ENCODE data around the gene VPS33A.

The VPS33A gene

DNA sequence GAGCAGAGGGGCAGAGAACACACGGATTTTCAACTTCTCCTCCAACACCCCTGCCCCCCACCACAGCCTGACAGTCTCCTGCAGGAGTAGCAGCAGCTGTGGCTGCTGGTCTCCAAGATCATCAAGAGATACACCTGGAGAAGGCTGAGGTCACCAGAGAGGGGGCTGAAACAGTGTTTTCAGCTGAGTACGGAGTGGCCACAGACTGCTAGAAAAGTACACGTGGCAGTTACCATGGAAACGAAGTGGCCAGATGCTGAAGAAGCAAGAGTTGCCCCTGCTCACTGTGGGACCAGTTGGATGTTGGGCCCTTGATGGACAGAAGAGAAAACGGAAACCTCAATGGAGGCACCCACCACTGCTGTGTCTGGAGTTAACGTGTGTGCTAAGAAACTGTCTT is 35.5 kb downstream of the VPS33A start:
- peaks cover 8% of the 10 kb centered on the region in 2 donors for H3K4me1 ChIP-seq (ENCODE audit: control insufficient read depth in 2 of 2, insufficient read depth in 2 of 2, low read length in 2 of 2)
- no peaks in the 10 kb centered on the region for H3K9me3 ChIP-seq (ENCODE audit: control insufficient read depth in 2 of 2, low read length in 2 of 2)
- H3K27ac ChIP-seq (ENCODE audit: low read depth in 2 of 2, low read length in 2 of 2): no peak overlapping the region
- H3K27me3 ChIP-seq (ENCODE audit: control insufficient read depth in 2 of 2, insufficient read depth in 2 of 2, low read length in 2 of 2): no peaks in the 10 kb centered on the region
- no peak overlapping the region for H3K9ac ChIP-seq (ENCODE audit: low read depth in 1 of 2, low read length in 2 of 2)
- no peak overlapping the region for H3K4me3 ChIP-seq (ENCODE audit: low read length in 2 of 2)
- H3K36me3 ChIP-seq (ENCODE audit: control insufficient read depth in 2 of 2, insufficient read depth in 2 of 2, low read length in 2 of 2): peaks cover 25 to 45% of the 10 kb centered on the region in 2 donors

DNA sequence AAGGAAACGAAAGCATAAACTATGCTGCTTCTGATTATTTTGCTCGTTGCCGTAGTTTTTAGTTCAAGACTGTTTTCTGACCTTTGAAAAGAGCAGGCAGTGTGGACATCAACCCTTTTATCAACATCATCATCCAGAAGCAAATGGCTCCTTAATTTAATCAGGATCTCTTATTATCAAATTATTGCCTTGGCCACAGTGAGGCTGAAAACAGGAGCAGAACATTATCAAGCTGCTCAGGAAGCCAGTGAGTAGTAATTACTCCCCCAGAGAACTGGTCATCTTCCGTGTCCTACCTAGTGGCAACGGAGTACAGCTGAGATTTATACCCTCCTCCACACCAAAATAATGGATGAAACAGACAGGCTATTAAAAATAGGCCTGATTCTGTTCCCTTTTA is 38.2 kb downstream of the VPS33A start:
- Histone ChIP-seq H3K9ac (ENCODE audit: low read depth in 1 of 2, low read length in 2 of 2) (no peak overlapping the region), H3K27ac (ENCODE audit: low read depth in 2 of 2, low read length in 2 of 2) (no peak overlapping the region), H3K4me1 (ENCODE audit: control insufficient read depth in 2 of 2, insufficient read depth in 2 of 2, low read length in 2 of 2) (peaks cover 15 to 17% of the 10 kb centered on the region in 2 donors), H3K36me3 (ENCODE audit: control insufficient read depth in 2 of 2, insufficient read depth in 2 of 2, low read length in 2 of 2) (peaks cover 15 to 31% of the 10 kb centered on the region in 2 donors), H3K27me3 (ENCODE audit: control insufficient read depth in 2 of 2, insufficient read depth in 2 of 2, low read length in 2 of 2) (no peaks in the 10 kb centered on the region), H3K9me3 (ENCODE audit: control insufficient read depth in 2 of 2, low read length in 2 of 2) (no peaks in the 10 kb centered on the region), H3K4me3 (ENCODE audit: low read length in 2 of 2) (no peak overlapping the region)

GRCh38 chr12:122227341-122227740 is 39.0 kb downstream of the VPS33A start:
- Histone ChIP-seq H3K36me3 (ENCODE audit: control insufficient read depth in 2 of 2, insufficient read depth in 2 of 2, low read length in 2 of 2) (peaks cover 10 to 35% of the 10 kb centered on the region in 2 donors), H3K9ac (ENCODE audit: low read depth in 1 of 2, low read length in 2 of 2) (no peak overlapping the region), H3K27ac (ENCODE audit: low read depth in 2 of 2, low read length in 2 of 2) (no peak overlapping the region), H3K27me3 (ENCODE audit: control insufficient read depth in 2 of 2, insufficient read depth in 2 of 2, low read length in 2 of 2) (no peaks in the 10 kb centered on the region), H3K4me3 (ENCODE audit: low read length in 2 of 2) (no peak overlapping the region), H3K9me3 (ENCODE audit: control insufficient read depth in 2 of 2, low read length in 2 of 2) (no peaks in the 10 kb centered on the region), H3K4me1 (ENCODE audit: control insufficient read depth in 2 of 2, insufficient read depth in 2 of 2, low read length in 2 of 2) (peaks cover 15 to 17% of the 10 kb centered on the region in 2 donors)

DNA sequence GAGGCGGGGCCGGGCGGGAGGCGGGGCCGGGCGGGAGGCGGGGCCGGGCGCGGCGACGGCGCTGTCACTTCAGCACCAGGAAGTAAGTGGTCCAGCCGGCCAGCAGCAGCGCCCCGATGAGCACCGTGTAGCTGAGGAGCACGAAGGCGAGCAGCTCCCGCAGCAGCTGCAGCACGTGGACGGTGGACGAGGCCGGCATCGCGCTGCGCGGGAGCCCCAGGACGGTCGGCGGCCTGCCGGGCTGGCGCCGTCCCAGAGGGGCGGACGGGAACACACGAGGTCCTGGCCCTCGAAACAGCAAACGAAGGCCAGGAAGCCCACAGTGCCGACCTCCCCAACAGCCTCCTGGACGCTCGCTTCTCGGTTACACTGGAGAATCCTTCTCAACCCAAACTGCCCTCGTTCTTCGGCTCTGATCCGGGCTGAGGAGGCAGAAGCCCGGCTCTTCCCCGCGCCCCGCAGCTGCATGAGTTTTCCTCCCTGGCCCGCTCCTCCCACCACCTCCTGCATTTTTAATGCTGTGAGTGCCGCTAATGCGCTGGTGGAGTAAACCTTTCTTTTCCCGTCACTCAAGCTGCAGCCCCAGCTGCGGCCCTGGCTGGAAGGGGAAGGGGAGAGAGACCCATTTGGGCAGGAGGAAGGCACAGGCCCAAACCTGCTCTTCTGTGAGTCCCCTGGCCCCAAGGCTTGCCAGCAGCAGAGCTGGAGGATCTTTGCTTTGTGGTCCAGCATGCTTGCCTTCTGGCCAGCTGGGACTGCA is 39.7 kb downstream of the VPS33A start:
- peaks cover 14 to 35% of the 10 kb centered on the region in 2 donors for H3K36me3 ChIP-seq (ENCODE audit: control insufficient read depth in 2 of 2, insufficient read depth in 2 of 2, low read length in 2 of 2)
- H3K9ac ChIP-seq (ENCODE audit: low read depth in 1 of 2, low read length in 2 of 2): peak overlapping the region in 1 of 2 donors; percentile 50
- no peaks in the 10 kb centered on the region for H3K9me3 ChIP-seq (ENCODE audit: control insufficient read depth in 2 of 2, low read length in 2 of 2)
- peak overlapping the region; percentile 41 to 47 for H3K27ac ChIP-seq (ENCODE audit: low read depth in 2 of 2, low read length in 2 of 2)
- peaks cover 15 to 17% of the 10 kb centered on the region in 2 donors for H3K4me1 ChIP-seq (ENCODE audit: control insufficient read depth in 2 of 2, insufficient read depth in 2 of 2, low read length in 2 of 2)
- peak overlapping the region; percentile 64 to 68 for H3K4me3 ChIP-seq (ENCODE audit: low read length in 2 of 2)
- no peaks in the 10 kb centered on the region for H3K27me3 ChIP-seq (ENCODE audit: control insufficient read depth in 2 of 2, insufficient read depth in 2 of 2, low read length in 2 of 2)

DNA sequence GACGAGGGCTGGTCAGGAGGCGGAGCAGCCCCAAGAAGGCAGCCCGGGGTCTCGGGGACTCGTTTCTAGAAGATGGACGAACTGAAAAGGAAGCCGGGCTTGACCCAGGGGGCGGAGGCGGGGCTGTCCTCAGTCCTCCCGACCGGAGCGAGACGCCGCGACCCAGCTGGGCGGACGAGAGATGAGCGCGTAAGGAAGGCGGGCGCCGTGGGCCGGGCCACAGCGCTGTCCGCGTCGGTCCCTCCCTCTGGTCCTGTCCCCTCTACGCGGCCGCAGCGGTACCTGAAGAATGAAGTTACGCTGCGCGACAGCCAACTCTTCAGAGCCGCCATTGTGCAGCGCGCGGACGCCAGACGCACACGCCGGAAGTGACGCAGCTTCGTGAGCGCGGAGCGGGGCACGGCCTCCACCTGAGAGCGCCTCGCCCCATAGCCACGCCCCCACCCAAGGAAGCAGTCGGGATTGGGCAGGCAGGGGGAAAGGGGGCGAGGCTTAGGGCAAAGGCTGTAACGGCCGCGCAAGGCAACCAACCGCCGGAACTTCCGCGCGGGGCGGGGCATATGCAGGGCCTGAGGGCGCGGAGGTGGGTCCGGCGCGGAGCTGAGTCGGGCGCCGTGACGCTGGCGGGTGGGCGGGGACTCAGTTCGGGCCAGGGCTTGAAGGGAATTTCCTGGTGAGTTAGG is 40.5 kb downstream of the VPS33A start, which contains the start of gene DIABLO:
TSS of gene DIABLO (minus strand) at position 370 of the 683 bp plus-strand sequence. CDS start at position 332, 38 bp downstream.
- peaks cover 10 to 35% of the 10 kb centered on the region in 2 donors for H3K36me3 ChIP-seq (ENCODE audit: control insufficient read depth in 2 of 2, insufficient read depth in 2 of 2, low read length in 2 of 2)
- H3K27ac ChIP-seq (ENCODE audit: low read depth in 2 of 2, low read length in 2 of 2): peak within 1 kb of the TSS; percentile 96 to 98

DNA sequence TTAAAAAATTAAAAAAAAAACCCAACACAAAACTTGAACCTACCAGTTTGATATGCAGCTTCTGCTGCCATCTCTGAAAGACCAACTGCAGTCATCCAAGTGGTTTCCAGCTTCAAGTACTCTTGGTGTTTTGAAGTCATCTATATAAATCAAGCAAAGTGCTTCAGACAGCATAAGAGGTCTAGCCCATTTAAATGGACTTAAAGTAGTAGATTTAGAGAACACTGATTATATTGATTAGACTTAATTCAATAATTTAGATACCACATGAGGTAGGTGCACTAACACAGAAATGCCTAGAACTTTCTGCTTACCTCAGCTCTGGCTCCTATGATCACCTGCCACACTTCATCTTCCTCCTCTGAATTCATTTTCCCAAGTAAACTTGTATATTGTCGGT is 49.8 kb downstream of the VPS33A start:
- H3K36me3 ChIP-seq (ENCODE audit: control insufficient read depth in 2 of 2, insufficient read depth in 2 of 2, low read length in 2 of 2): peaks cover 48 to 80% of the 10 kb centered on the region in 2 donors
- H3K9ac ChIP-seq (ENCODE audit: low read depth in 1 of 2, low read length in 2 of 2): no peak overlapping the region
- H3K4me3 ChIP-seq (ENCODE audit: low read length in 2 of 2): no peak overlapping the region
- no peak overlapping the region for H3K27ac ChIP-seq (ENCODE audit: low read depth in 2 of 2, low read length in 2 of 2)
- H3K9me3 ChIP-seq (ENCODE audit: control insufficient read depth in 2 of 2, low read length in 2 of 2): no peaks in the 10 kb centered on the region
- H3K4me1 ChIP-seq (ENCODE audit: control insufficient read depth in 2 of 2, insufficient read depth in 2 of 2, low read length in 2 of 2): no peaks in the 10 kb centered on the region
- H3K27me3 ChIP-seq (ENCODE audit: control insufficient read depth in 2 of 2, insufficient read depth in 2 of 2, low read length in 2 of 2): no peaks in the 10 kb centered on the region

More for the DNA sequence above, 40.5 kb downstream of the VPS33A start, which contains the start of gene DIABLO:
- H3K9ac ChIP-seq (ENCODE audit: low read depth in 1 of 2, low read length in 2 of 2): peak within 1 kb of the TSS; percentile 88 to 93
- no peaks in the 10 kb centered on the region for H3K27me3 ChIP-seq (ENCODE audit: control insufficient read depth in 2 of 2, insufficient read depth in 2 of 2, low read length in 2 of 2)
- no peaks in the 10 kb centered on the region for H3K9me3 ChIP-seq (ENCODE audit: control insufficient read depth in 2 of 2, low read length in 2 of 2)
- H3K4me1 ChIP-seq (ENCODE audit: control insufficient read depth in 2 of 2, insufficient read depth in 2 of 2, low read length in 2 of 2): peaks cover 15 to 17% of the 10 kb centered on the region in 2 donors
- peak within 1 kb of the TSS; percentile 89 to 97 for H3K4me3 ChIP-seq (ENCODE audit: low read length in 2 of 2)

DNA sequence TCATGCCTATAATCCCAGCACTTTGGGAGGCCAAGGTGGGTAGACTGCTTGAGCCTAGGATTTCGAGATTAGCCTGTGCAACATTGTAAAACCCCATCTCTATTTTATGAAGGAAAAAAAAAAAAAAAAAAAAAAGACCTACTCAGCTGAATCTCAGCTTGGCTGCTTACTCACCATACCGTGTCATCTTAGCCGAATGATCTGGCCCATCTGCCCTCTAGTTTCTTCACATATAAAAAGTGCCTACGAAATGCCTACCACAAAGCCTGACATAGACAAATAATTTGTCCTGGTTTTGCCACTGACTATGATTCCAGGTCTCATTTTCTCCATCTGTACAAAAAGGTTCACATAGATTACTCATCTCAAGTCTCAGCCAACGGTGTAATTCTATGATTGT is 50.5 kb downstream of the VPS33A start:
- H3K27me3 ChIP-seq (ENCODE audit: control insufficient read depth in 2 of 2, insufficient read depth in 2 of 2, low read length in 2 of 2): no peaks in the 10 kb centered on the region
- H3K9ac ChIP-seq (ENCODE audit: low read depth in 1 of 2, low read length in 2 of 2): no peak overlapping the region
- H3K9me3 ChIP-seq (ENCODE audit: control insufficient read depth in 2 of 2, low read length in 2 of 2): no peaks in the 10 kb centered on the region
- peaks cover 52 to 76% of the 10 kb centered on the region in 2 donors for H3K36me3 ChIP-seq (ENCODE audit: control insufficient read depth in 2 of 2, insufficient read depth in 2 of 2, low read length in 2 of 2)
- H3K27ac ChIP-seq (ENCODE audit: low read depth in 2 of 2, low read length in 2 of 2): no peak overlapping the region
- no peaks in the 10 kb centered on the region for H3K4me1 ChIP-seq (ENCODE audit: control insufficient read depth in 2 of 2, insufficient read depth in 2 of 2, low read length in 2 of 2)
- H3K4me3 ChIP-seq (ENCODE audit: low read length in 2 of 2): no peak overlapping the region

GRCh38 chr12:122208073-122208820 is 58.0 kb downstream of the VPS33A start:
- Histone ChIP-seq H3K9ac (ENCODE audit: low read depth in 1 of 2, low read length in 2 of 2) (no peak overlapping the region), H3K4me1 (ENCODE audit: control insufficient read depth in 2 of 2, insufficient read depth in 2 of 2, low read length in 2 of 2) (peaks cover 3 to 7% of the 10 kb centered on the region in 2 donors), H3K4me3 (ENCODE audit: low read length in 2 of 2) (no peak overlapping the region), H3K9me3 (ENCODE audit: control insufficient read depth in 2 of 2, low read length in 2 of 2) (no peaks in the 10 kb centered on the region), H3K27me3 (ENCODE audit: control insufficient read depth in 2 of 2, insufficient read depth in 2 of 2, low read length in 2 of 2) (peaks cover 6 to 17% of the 10 kb centered on the region in 2 donors), H3K27ac (ENCODE audit: low read depth in 2 of 2, low read length in 2 of 2) (no peak overlapping the region), H3K36me3 (ENCODE audit: control insufficient read depth in 2 of 2, insufficient read depth in 2 of 2, low read length in 2 of 2) (peaks cover 28 to 51% of the 10 kb centered on the region in 2 donors)

DNA sequence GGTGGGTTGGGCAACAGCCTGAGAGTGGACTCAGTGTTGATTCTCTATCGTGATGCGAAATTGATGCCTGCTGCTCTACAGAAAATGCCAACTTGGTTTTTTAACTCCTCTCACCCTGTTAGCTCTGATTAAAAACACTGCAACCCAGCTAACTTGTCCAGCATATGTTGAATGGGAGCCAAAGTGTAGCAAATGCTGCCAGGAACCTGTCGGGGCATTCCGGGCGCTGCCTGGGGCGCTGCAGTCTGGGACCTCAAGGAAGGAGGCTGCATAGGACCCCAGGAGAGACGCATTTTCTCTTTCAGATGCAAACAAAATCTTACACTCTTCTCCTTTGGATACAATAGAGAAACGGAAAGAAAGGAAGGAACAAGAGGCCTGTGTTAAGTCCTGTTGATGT is 58.9 kb downstream of the VPS33A start:
- Histone ChIP-seq H3K27me3 (ENCODE audit: control insufficient read depth in 2 of 2, insufficient read depth in 2 of 2, low read length in 2 of 2) (peaks cover 8 to 17% of the 10 kb centered on the region in 2 donors), H3K9me3 (ENCODE audit: control insufficient read depth in 2 of 2, low read length in 2 of 2) (no peaks in the 10 kb centered on the region), H3K4me3 (ENCODE audit: low read length in 2 of 2) (no peak overlapping the region), H3K9ac (ENCODE audit: low read depth in 1 of 2, low read length in 2 of 2) (no peak overlapping the region), H3K27ac (ENCODE audit: low read depth in 2 of 2, low read length in 2 of 2) (no peak overlapping the region), H3K4me1 (ENCODE audit: control insufficient read depth in 2 of 2, insufficient read depth in 2 of 2, low read length in 2 of 2) (peaks cover 6 to 12% of the 10 kb centered on the region in 2 donors), H3K36me3 (ENCODE audit: control insufficient read depth in 2 of 2, insufficient read depth in 2 of 2, low read length in 2 of 2) (peaks cover 23 to 44% of the 10 kb centered on the region in 2 donors)

Data from mucosa of rectum (tissue), 2 donors.